H1 (cell line): ENCODE measurements around the gene RBL1. TPM values are rescaled to one million over a fixed set of nuclear protein-coding genes. Genes with fewer than 3 reads are reported as not detected.

Experiments used
- CTCF ChIA-PET: fragments of 300-600 bp; sonication (Branson Sonifier 250); formaldehyde crosslinking; loops from one replicate; lab custom pipeline; 2021; ENCODE audit not compliant: partially characterized antibody; lab: Charles Lee
- POLR2A ChIA-PET: fragments of 300-600 bp; sonication (Branson Sonifier 250); formaldehyde crosslinking; loops from one replicate; lab custom pipeline; 2021; ENCODE audit warnings: inconsistent platforms; ENCODE audit not compliant: partially characterized antibody; lab: Charles Lee
- DNase-seq, 2 experiments: peaks; one replicate each; pipeline versions ENCODE4 v3.0.0 to v3.0.0-alpha.2; 2010 to 2022; ENCODE audit warnings: low spot score in 2 of 2, low read depth in 1 of 2, mixed read lengths in 1 of 2
- FAIRE-seq: peaks from 2 replicates; lab custom pipeline; 2011; peaks lifted over from hg19 to GRCh38; lab: Jason Lieb, UNC
- H2AFZ ChIP-seq: 2 replicates; pipeline ENCODE4 v1.8.1; 2012; ENCODE audit warnings: low read length, inconsistent platforms
- H2AK5ac ChIP-seq: 2 replicates; pipeline ENCODE4 v1.6.1; 2013; ENCODE audit warnings: low read depth, low read length
- H2BK120ac ChIP-seq: replicated peaks from 2 replicates; pipeline ENCODE3; 2013; ENCODE audit warnings: low read depth, low read length, inconsistent platforms
- H2BK12ac ChIP-seq: 2 replicates; pipeline ENCODE4 v1.6.1; 2013; ENCODE audit warnings: low read depth, low read length
- H2BK15ac ChIP-seq: 2 replicates; pipeline ENCODE4 v1.6.1; 2013; ENCODE audit warnings: low read length
- H2BK20ac ChIP-seq: 2 replicates; pipeline ENCODE4 v1.6.1; 2013; ENCODE audit warnings: low read length
- H2BK5ac ChIP-seq: 2 replicates; pipeline ENCODE4 v1.6.1; 2013; ENCODE audit warnings: low read depth, low read length
- H3K14ac ChIP-seq: 2 replicates; pipeline ENCODE4 v1.6.1; 2013; ENCODE audit warnings: inconsistent platforms; ENCODE audit not compliant: insufficient read length
- H3K18ac ChIP-seq: 2 replicates; pipeline ENCODE4 v1.6.1; 2013; ENCODE audit warnings: low read length; ENCODE audit errors: extremely low read depth
- H3K23ac ChIP-seq: 2 replicates; pipeline ENCODE4 v1.6.1; 2013; ENCODE audit warnings: inconsistent platforms; ENCODE audit not compliant: insufficient read length
- H3K23me2 ChIP-seq: 2 replicates; pipeline ENCODE4 v1.6.1; 2013; ENCODE audit warnings: low read depth, low read length
- H3K27ac ChIP-seq: 2 replicates; pipeline ENCODE4 v1.6.1; 2011; ENCODE audit warnings: low read depth, low read length, inconsistent platforms
- H3K27me3 ChIP-seq, 4 experiments: replicated peaks in 1 of 4; 1 replicate in 1 of 4; 2 replicates in 3 of 4; pipeline versions ENCODE4 v1.6.1 to v1.8.1; 2011 to 2013; ENCODE audit warnings: low read length in 3 of 4, mild to moderate bottlenecking in 3 of 4, inconsistent platforms in 2 of 4, mixed read lengths in 2 of 4, moderate library complexity in 1 of 4; ENCODE audit not compliant: control insufficient read depth in 3 of 4, insufficient read depth in 3 of 4; ENCODE audit errors: extremely low read depth in 1 of 4
- H3K36me3 ChIP-seq, 4 experiments: 2 replicates each; pipeline versions ENCODE4 v1.6.1 to v1.8.1; 2011 to 2013; ENCODE audit warnings: mild to moderate bottlenecking in 4 of 4, low read length in 3 of 4, moderate library complexity in 2 of 4, control low read depth in 1 of 4, inconsistent platforms in 1 of 4; ENCODE audit not compliant: insufficient read depth in 4 of 4, control insufficient read depth in 2 of 4
- H3K4ac ChIP-seq: replicated peaks from 2 replicates; pipeline ENCODE3; 2013; ENCODE audit warnings: low read length, low read depth, mixed read lengths, inconsistent platforms; ENCODE audit not compliant: insufficient read length
- H3K4me1 ChIP-seq, 4 experiments: replicated peaks in 1 of 4; 1 replicate in 1 of 4; 2 replicates in 3 of 4; pipeline versions ENCODE4 v1.6.1 to v1.8.1; 2011 to 2013; ENCODE audit warnings: low read length in 3 of 4, inconsistent platforms in 2 of 4, mixed read lengths in 1 of 4; ENCODE audit not compliant: insufficient read depth in 4 of 4, control insufficient read depth in 3 of 4
- H3K4me2 ChIP-seq, 2 experiments: 2 replicates each; pipeline versions ENCODE4 v1.6.1 to v1.8.1; 2011 to 2013; ENCODE audit warnings: low read depth in 2 of 2, low read length in 2 of 2, control low read depth in 1 of 2, inconsistent platforms in 1 of 2, mild to moderate bottlenecking in 1 of 2; ENCODE audit not compliant: insufficient read depth in 1 of 2
- H3K4me3 ChIP-seq, 4 experiments: fragments of 200-600, 300-600 bp in 1 of 4; sonication (generic), shearing (Covaris generic), sonication (Bioruptor Twin) in 1 of 4; 2 replicates each; pipeline versions ENCODE4 v1.5.1 to v1.8.1; 2011 to 2016; ENCODE audit warnings: low read length in 4 of 4, low read depth in 3 of 4, control low read depth in 2 of 4, inconsistent platforms in 2 of 4, mild to moderate bottlenecking in 2 of 4, mixed read lengths in 1 of 4, moderate library complexity in 1 of 4; ENCODE audit not compliant: insufficient read depth in 2 of 4; ENCODE audit errors: extremely low read depth in 1 of 4
- H3K56ac ChIP-seq: replicated peaks from 2 replicates; pipeline ENCODE3; 2013; ENCODE audit warnings: low read depth, mild to moderate bottlenecking, mixed read lengths, low read length, inconsistent platforms; ENCODE audit not compliant: insufficient read length
- H3K79me1 ChIP-seq: 2 replicates; pipeline ENCODE4 v1.6.1; 2013; ENCODE audit warnings: low read depth, low read length, control low read depth
- H3K79me2 ChIP-seq, 2 experiments: 2 replicates each; pipeline versions ENCODE4 v1.6.1 to v1.8.1; 2012 to 2013; ENCODE audit warnings: low read length in 2 of 2, mild to moderate bottlenecking in 2 of 2, inconsistent platforms in 1 of 2; ENCODE audit not compliant: insufficient read depth in 2 of 2, control insufficient read depth in 1 of 2
- H3K9ac ChIP-seq, 4 experiments: replicated peaks in 1 of 4; 1 replicate in 1 of 4; 2 replicates in 3 of 4; pipeline versions ENCODE4 v1.6.1 to v1.8.1; 2011 to 2013; ENCODE audit warnings: low read depth in 3 of 4, low read length in 3 of 4, control low read depth in 2 of 4, mild to moderate bottlenecking in 2 of 4, moderate library complexity in 2 of 4, inconsistent platforms in 1 of 4; ENCODE audit errors: extremely low read depth in 1 of 4
- H3K9me3 ChIP-seq, 2 experiments: 2 replicates each; pipeline versions ENCODE4 v1.6.1 to v1.8.1; 2012 to 2013; ENCODE audit warnings: mild to moderate bottlenecking in 2 of 2, moderate library complexity in 2 of 2, control low read depth in 1 of 2, inconsistent platforms in 1 of 2, low read depth in 1 of 2, low read length in 1 of 2, mixed read lengths in 1 of 2; ENCODE audit not compliant: insufficient read depth in 2 of 2
- H4K20me1 ChIP-seq, 2 experiments: replicated peaks in 1 of 2; 2 replicates each; pipeline versions ENCODE3 to v1.8.1; 2011 to 2013; ENCODE audit warnings: inconsistent platforms in 2 of 2, low read length in 2 of 2, mild to moderate bottlenecking in 1 of 2; ENCODE audit not compliant: insufficient read depth in 2 of 2, control insufficient read depth in 1 of 2
- H4K5ac ChIP-seq: 2 replicates; pipeline ENCODE4 v1.6.1; 2013; ENCODE audit warnings: low read length, low read depth, mixed read lengths, inconsistent platforms; ENCODE audit not compliant: insufficient read length
- H4K8ac ChIP-seq: 2 replicates; pipeline ENCODE4 v1.8.0; 2013; ENCODE audit warnings: mild to moderate bottlenecking, moderate library complexity, low read length, inconsistent platforms; ENCODE audit not compliant: insufficient read depth; ENCODE audit errors: extremely low read depth
- H4K91ac ChIP-seq: replicated peaks from 2 replicates; pipeline ENCODE3; 2013; ENCODE audit warnings: low read length, mixed read lengths, inconsistent platforms; ENCODE audit not compliant: insufficient read length
- BCL11A ChIP-seq, 2 experiments: IDR thresholded peaks; one replicate each; pipeline ENCODE4 v1.6.1; 2011; ENCODE audit warnings: low read depth in 2 of 2, low read length in 2 of 2, mild to moderate bottlenecking in 2 of 2
- CEBPB ChIP-seq: IDR thresholded peaks from 2 replicates; pipeline ENCODE4 v1.6.1; 2012; ENCODE audit warnings: low read depth, low read length
- CTBP2 ChIP-seq: IDR thresholded peaks from 2 replicates; pipeline ENCODE4 v1.7.0; 2011; ENCODE audit warnings: borderline replicate concordance, mild to moderate bottlenecking, moderate library complexity, mixed read lengths, low read length; ENCODE audit not compliant: insufficient read depth, insufficient read length
- EP300 ChIP-seq, 2 experiments: IDR thresholded peaks; 1 replicate in 1 of 2; 2 replicates in 1 of 2; pipeline ENCODE4 v1.6.1; 2011 to 2012; ENCODE audit warnings: low read depth in 2 of 2, low read length in 2 of 2, mild to moderate bottlenecking in 2 of 2, borderline replicate concordance in 1 of 2, inconsistent platforms in 1 of 2, moderate library complexity in 1 of 2
- KDM5A ChIP-seq: fragments of 200-600 bp; IDR thresholded peaks from 2 replicates; pipeline ENCODE4 v1.7.1; 2012; ENCODE audit warnings: mild to moderate bottlenecking, low read length, inconsistent platforms, mixed read lengths
- POU5F1 ChIP-seq: IDR thresholded peaks from 2 replicates; pipeline ENCODE4 v1.6.1; 2011; ENCODE audit warnings: low read depth, mild to moderate bottlenecking, low read length, moderate library complexity
- RAD21 ChIP-seq, 2 experiments: IDR thresholded peaks in 1 of 2; conservative IDR thresholded peaks in 1 of 2; 2 replicates each; pipeline ENCODE4 v1.6.1; 2011; ENCODE audit warnings: low read depth in 2 of 2, low read length in 2 of 2, improper control_type of control experiment in 1 of 2, inconsistent platforms in 1 of 2, mild to moderate bottlenecking in 1 of 2, moderate library complexity in 1 of 2
- RBBP5 ChIP-seq: IDR thresholded peaks from 2 replicates; pipeline ENCODE4 v1.7.1; 2012; ENCODE audit warnings: low read depth, mild to moderate bottlenecking, inconsistent platforms, low read length, moderate library complexity, borderline replicate concordance
- SP2 ChIP-seq: IDR thresholded peaks from 2 replicates; pipeline ENCODE4 v1.6.1; 2012; ENCODE audit warnings: mild to moderate bottlenecking, low read length, inconsistent platforms
- SP4 ChIP-seq: IDR thresholded peaks from 2 replicates; pipeline ENCODE4 v1.6.1; 2012; ENCODE audit warnings: low read length, inconsistent platforms
- TBP ChIP-seq: IDR thresholded peaks from 2 replicates; pipeline ENCODE4 v1.6.1; 2011; ENCODE audit warnings: low read depth, low read length, improper control_type of control experiment
- WGBS, 2 experiments: shearing (Covaris generic) in 1 of 2; methylation state at CpG; one replicate each; pipeline versions ENCODE4 v1.1.6 to v1.1.7; 2013 to 2015; ENCODE audit warnings: low lambda C conversion rate in 2 of 2, mixed read lengths in 2 of 2, inconsistent platforms in 1 of 2, low coverage in 1 of 2, missing lambda C conversion rate in 1 of 2; ENCODE audit not compliant: insufficient replicate concordance in 2 of 2, insufficient coverage in 1 of 2, insufficient read length in 1 of 2; ENCODE audit errors: extremely low coverage in 1 of 2, missing lambda C conversion rate in 1 of 2; 5-methylcytosine and 5-hydroxymethylcytosine counted together
- polyA plus RNA-seq, 7 experiments: library from polyadenylated mRNA; depleted of rRNA in 3 of 7; stranded (reverse) in 5 of 7; unstranded in 2 of 7; fragments of >200 nt in 5 of 7; fragments of 200-250 nt in 2 of 7; gene quantifications; 1 replicate in 5 of 7; 2 replicates in 1 of 7; 4 replicates in 1 of 7; pipeline versions ENCODE4 v1.2.1 to v1.2.3, GENCODE V29; 2011 to 2013; ENCODE audit warnings: missing spikeins in 2 of 7, mixed read lengths in 2 of 7
- total RNA-seq: library from RNA; stranded (reverse); fragmentation: NEBNext Ultra II Directional; extraction: Animal tissue kit (Norgen Biotek cat#: 25700); gene quantifications from 2 replicates; pipeline ENCODE4 v1.2.1, GENCODE V29; 2021
- TF ChIP-seq, protein P1 (sequence below), 3 experiments: IDR thresholded peaks; 1 replicate in 2 of 3; 2 replicates in 1 of 3; pipeline versions ENCODE4 v1.5.1 to v1.6.1; 2011; ENCODE audit warnings: low read length in 3 of 3, mild to moderate bottlenecking in 3 of 3, inconsistent platforms in 2 of 3, low read depth in 1 of 3, moderate library complexity in 1 of 3; ENCODE audit not compliant: insufficient read depth in 1 of 3; ENCODE audit errors: control extremely low read depth in 1 of 3

RBL1 gene
- total and polyA plus RNA-seq, 2 of the 8 experiments (the other 6 are each of a cell fraction or from before 2014, with no cell fraction given): 3.2 to 12.3 TPM

- Histone ChIP-seq H2AK5ac (no peak overlapping the region), H3K14ac (no peak overlapping the region), H4K5ac (no peak overlapping the region), H2BK15ac (no peak overlapping the region), H3K56ac (no peak overlapping the region), H2AFZ (no peak overlapping the region), H4K20me1 (peaks cover 0 to 1% of the 10 kb centered on the region in 2 experiments), H2BK20ac (no peak overlapping the region), H3K9ac (no peak overlapping the region), H2BK5ac (no peak overlapping the region), H3K4ac (no peak overlapping the region), H3K23me2 (no peaks in the 10 kb centered on the region), H3K79me1 (no peaks in the 10 kb centered on the region), H3K4me1 (no peaks in the 10 kb centered on the region), H4K8ac (no peak overlapping the region), H3K18ac (no peak overlapping the region), H3K27ac (no peak overlapping the region), H2BK120ac (no peak overlapping the region), H3K79me2 (no peaks in the 10 kb centered on the region), H2BK12ac (no peak overlapping the region), H3K36me3 (peaks cover 3 to 44% (median 28%) of the 10 kb centered on the region in 4 experiments; a peak in 7 of 8 replicates), H3K9me3 (peaks cover 0 to 4% of the 10 kb centered on the region in 2 experiments; a peak in 1 of 4 replicates), H3K4me3 (no peak overlapping the region), H4K91ac (no peak overlapping the region), H3K23ac (no peak overlapping the region), H3K4me2 (no peak overlapping the region), H3K27me3 (no peaks in the 10 kb centered on the region)
- CTCF ChIA-PET: no interaction called here
- POLR2A ChIA-PET: no interaction called here
- WGBS, 2 experiments: 90% methylated on average over 4 of the region's 4 CpGs; no CpG with 5 or more reads in 1 of the 2 experiments
- FAIRE-seq: no peak
- DNase-seq: no peak
- TF ChIP-seq, protein P1, sequence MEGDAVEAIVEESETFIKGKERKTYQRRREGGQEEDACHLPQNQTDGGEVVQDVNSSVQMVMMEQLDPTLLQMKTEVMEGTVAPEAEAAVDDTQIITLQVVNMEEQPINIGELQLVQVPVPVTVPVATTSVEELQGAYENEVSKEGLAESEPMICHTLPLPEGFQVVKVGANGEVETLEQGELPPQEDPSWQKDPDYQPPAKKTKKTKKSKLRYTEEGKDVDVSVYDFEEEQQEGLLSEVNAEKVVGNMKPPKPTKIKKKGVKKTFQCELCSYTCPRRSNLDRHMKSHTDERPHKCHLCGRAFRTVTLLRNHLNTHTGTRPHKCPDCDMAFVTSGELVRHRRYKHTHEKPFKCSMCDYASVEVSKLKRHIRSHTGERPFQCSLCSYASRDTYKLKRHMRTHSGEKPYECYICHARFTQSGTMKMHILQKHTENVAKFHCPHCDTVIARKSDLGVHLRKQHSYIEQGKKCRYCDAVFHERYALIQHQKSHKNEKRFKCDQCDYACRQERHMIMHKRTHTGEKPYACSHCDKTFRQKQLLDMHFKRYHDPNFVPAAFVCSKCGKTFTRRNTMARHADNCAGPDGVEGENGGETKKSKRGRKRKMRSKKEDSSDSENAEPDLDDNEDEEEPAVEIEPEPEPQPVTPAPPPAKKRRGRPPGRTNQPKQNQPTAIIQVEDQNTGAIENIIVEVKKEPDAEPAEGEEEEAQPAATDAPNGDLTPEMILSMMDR (IDR thresholded peaks at IDR 0.05; ENCODE audit: control extremely low read depth in 1 of 3, insufficient read depth in 1 of 3, low read depth in 1 of 3, low read length in 3 of 3): no peak
- TF ChIP-seq CTBP2: no peak
- TF ChIP-seq CEBPB: no peak
- no peak for TF ChIP-seq SP4
- no peak for TF ChIP-seq RAD21 (IDR thresholded peaks at IDR 0.05 in 1 of 2, conservative IDR thresholded peaks at IDR 0.05 in 1 of 2; ENCODE audit: low read depth in 2 of 2, low read length in 2 of 2)
- TF ChIP-seq BCL11A (IDR thresholded peaks at IDR 0.05; ENCODE audit: low read depth in 2 of 2, low read length in 2 of 2): no peak
- TF ChIP-seq TBP: no peak
- TF ChIP-seq KDM5A: no peak
- TF ChIP-seq POU5F1: no peak
- TF ChIP-seq SP2: no peak
- TF ChIP-seq RBBP5: no peak
- no peak for TF ChIP-seq EP300 (IDR thresholded peaks at IDR 0.05; ENCODE audit: borderline replicate concordance in 1 of 2, low read depth in 2 of 2, low read length in 2 of 2)
Observed at GRCh38 chr20:37032077-37032476, 63.7 kb downstream of the RBL1 start.
